H1 (cell line): ENCODE data around the gene FOXO4. TPM values are rescaled to one million over a fixed set of nuclear protein-coding genes. Genes with fewer than 3 reads are reported as not detected.

ENCODE experiments used
- ASH2L ChIP-seq: fragments of 200-600, 300-600 bp; sonication (generic); IDR thresholded peaks from one replicate; pipeline ENCODE4 v1.7.1; 2017; ENCODE audit warnings: low read length
- CREB1 ChIP-seq: IDR thresholded peaks from 2 replicates; pipeline ENCODE4 v1.6.1; 2012; ENCODE audit warnings: inconsistent platforms
- E2F6 ChIP-seq: IDR thresholded peaks from 2 replicates; pipeline ENCODE4 v1.6.1; 2012; ENCODE audit warnings: inconsistent platforms
- EGR1 ChIP-seq: IDR thresholded peaks from 2 replicates; pipeline ENCODE4 v1.6.1; 2011; ENCODE audit warnings: low read depth, low read length, borderline replicate concordance
- EP300 ChIP-seq, 2 experiments: IDR thresholded peaks; 1 replicate in 1 of 2; 2 replicates in 1 of 2; pipeline ENCODE4 v1.6.1; 2011 to 2012; ENCODE audit warnings: low read depth in 2 of 2, low read length in 2 of 2, mild to moderate bottlenecking in 2 of 2, borderline replicate concordance in 1 of 2, inconsistent platforms in 1 of 2, moderate library complexity in 1 of 2
- NRF1 ChIP-seq: IDR thresholded peaks from 2 replicates; pipeline ENCODE4 v1.6.1; 2011; ENCODE audit warnings: mild to moderate bottlenecking, low read depth, low read length, improper control_type of control experiment
- POLR2A ChIP-seq, 2 experiments: IDR thresholded peaks; 1 replicate in 1 of 2; 2 replicates in 1 of 2; pipeline ENCODE4 v1.6.1; 2011; ENCODE audit warnings: low read depth in 2 of 2, low read length in 2 of 2, mild to moderate bottlenecking in 2 of 2; ENCODE audit errors: control extremely low read depth in 1 of 2
- polyA plus RNA-seq, 7 experiments: library from polyadenylated mRNA; depleted of rRNA in 3 of 7; stranded (reverse) in 5 of 7; unstranded in 2 of 7; fragments of >200 nt in 5 of 7; fragments of 200-250 nt in 2 of 7; gene quantifications; 1 replicate in 5 of 7; 2 replicates in 1 of 7; 4 replicates in 1 of 7; pipeline versions ENCODE4 v1.2.1 to v1.2.3, GENCODE V29; 2011 to 2013; ENCODE audit warnings: missing spikeins in 2 of 7, mixed read lengths in 2 of 7
- total RNA-seq: library from RNA; stranded (reverse); fragmentation: NEBNext Ultra II Directional; extraction: Animal tissue kit (Norgen Biotek cat#: 25700); gene quantifications from 2 replicates; pipeline ENCODE4 v1.2.1, GENCODE V29; 2021

The FOXO4 gene
- total and polyA plus RNA-seq, 2 of the 8 experiments (the other 6 are each of a cell fraction or from before 2014, with no cell fraction given) = 12.3 to 57.4 TPM

GRCh38 chrX:71117358-71117757 is 21.7 kb downstream of the FOXO4 start (continued):
- no peak for TF ChIP-seq E2F6
- no peak for TF ChIP-seq EGR1
- TF ChIP-seq CREB1 = no peak
- TF ChIP-seq NRF1 = no peak
- TF ChIP-seq ASH2L = no peak
- TF ChIP-seq EP300 (IDR thresholded peaks at IDR 0.05; ENCODE audit: borderline replicate concordance in 1 of 2, low read depth in 2 of 2, low read length in 2 of 2) = no peak
- no peak for TF ChIP-seq POLR2A (IDR thresholded peaks at IDR 0.05; ENCODE audit: control extremely low read depth in 1 of 2, low read depth in 2 of 2, low read length in 2 of 2)
